Fibroblast of lung (primary cell): ENCODE measurements around the gene ZNF618.

Experiments used
- CTCF ChIP-seq, 2 donors: IDR thresholded peaks in 1 of 2; conservative IDR thresholded peaks in 1 of 2; 1 replicate in 1 of 2; 2 replicates in 1 of 2; pipeline ENCODE4 v1.5.1; 2011 to 2012; ENCODE audit warnings: low read length in 2 of 2, control low read depth in 1 of 2, inconsistent platforms in 1 of 2, low read depth in 1 of 2, mild to moderate bottlenecking in 1 of 2
- EZH2 ChIP-seq: IDR thresholded peaks from 2 replicates; pipeline ENCODE4 v1.5.1; 2012; ENCODE audit warnings: low read length, control low read depth, mild to moderate bottlenecking; ENCODE audit errors: missing control alignments

DNA sequence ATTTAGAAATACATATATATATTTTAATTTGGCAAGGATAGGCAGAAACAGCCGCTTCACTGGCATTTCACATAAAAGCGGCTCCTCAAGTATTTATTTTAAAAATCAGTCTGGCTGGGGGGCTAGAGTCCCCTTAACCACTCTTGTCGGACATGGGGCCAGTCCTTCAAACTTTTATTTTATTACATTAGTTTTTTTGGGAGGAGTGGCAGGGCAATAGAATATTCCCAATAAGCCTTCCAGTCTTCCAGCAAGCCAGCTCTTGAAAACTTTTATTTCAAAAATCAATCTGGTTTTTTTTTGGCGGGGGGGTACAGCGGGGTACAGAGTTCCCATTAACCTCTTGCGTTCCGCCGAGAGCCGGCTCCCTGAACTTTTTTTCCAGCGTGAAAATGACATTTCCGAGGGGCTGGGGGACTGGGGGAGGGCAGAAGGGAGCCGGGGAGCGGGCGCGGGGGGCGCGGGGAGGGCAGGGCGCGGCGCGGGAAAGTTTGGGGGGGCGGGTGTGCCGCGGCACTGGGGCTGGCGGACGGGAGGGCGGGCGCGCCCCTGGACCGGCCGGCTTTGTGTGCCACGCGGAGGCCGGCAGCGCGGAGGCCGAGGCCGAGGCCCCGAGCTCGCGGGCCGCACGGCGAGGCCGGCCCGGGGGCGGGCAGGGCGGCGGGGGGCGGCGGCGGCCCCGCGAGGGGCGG lies 504 bp upstream of the ZNF618 start:
- no peak for TF ChIP-seq CTCF (conservative IDR thresholded peaks at IDR 0.05 in 1 of 2, IDR thresholded peaks at IDR 0.05 in 1 of 2; ENCODE audit: low read depth in 1 of 2, low read length in 2 of 2)
- TF ChIP-seq EZH2 = no peak
